ENCODE results near the gene GIGYF2. TPM values are rescaled to one million over a fixed set of nuclear protein-coding genes. Genes with fewer than 3 reads are reported as not detected.

GIGYF2 gene
- total and polyA plus RNA-seq, 3 experiments from 2014 or later: 27.2 to 55.8 (median 54.7) TPM

DNA sequence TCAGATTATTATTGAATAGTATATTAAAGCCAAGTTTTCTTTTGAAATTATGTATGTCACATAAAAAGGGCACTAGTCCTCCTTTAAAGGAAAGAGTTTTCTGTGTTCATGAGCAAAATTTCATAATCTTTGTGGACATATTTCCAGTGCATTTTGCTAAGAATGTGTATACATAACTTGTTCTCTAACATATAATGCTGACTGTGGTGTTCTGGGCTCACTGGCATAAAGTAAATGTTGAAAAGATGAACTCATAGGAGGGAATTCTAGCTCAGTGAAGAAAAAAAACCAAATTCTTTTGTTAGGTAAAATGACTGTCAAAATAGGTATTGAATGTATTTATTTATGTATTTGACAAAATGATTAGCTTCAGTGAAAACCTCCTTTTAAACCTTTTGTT is 73.1 kb downstream of the GIGYF2 start:
- Mint-ChIP-seq H3K27me3 (no peaks in the 10 kb centered on the region), H3K9me3 (no peaks in the 10 kb centered on the region), H3K36me3 (peaks cover 0 to 68% (median 14%) of the 10 kb centered on the region in 3 donors), H3K27ac (peak overlapping the region in 2 of 8 donors; percentile 28 to 56), H3K4me1 (peaks cover 29 to 45% (median 34%) of the 10 kb centered on the region in 3 donors), H3K4me3 (no peak overlapping the region)
- H3K4me3 ChIP-seq (ENCODE audit: low read length): no peak overlapping the region
- no peak overlapping the region for H3K27ac ChIP-seq (ENCODE audit: low read depth, low read length)
- DNase-seq: no peak
- ChIA-PET POLR2A (interaction anchor here (0.8 kb wide), 1 partner anchor 497 kb away, joined by 3 read pairs; no protein-coding TSS in a partner anchor), CTCF (no interaction called here)
- H3K9me3 ChIP-seq (ENCODE audit: low read length): no peaks in the 10 kb centered on the region
- no peaks in the 10 kb centered on the region for H3K27me3 ChIP-seq (ENCODE audit: insufficient read depth, low read length, poor library complexity, severe bottlenecking)
- H3K36me3 ChIP-seq (ENCODE audit: insufficient read depth, low read length): peaks cover 4% of the 10 kb centered on the region
- peaks cover 12% of the 10 kb centered on the region for H3K4me1 ChIP-seq (ENCODE audit: insufficient read depth, low read length)

GRCh38 chr2:232771870-232772269 is 74.7 kb downstream of the GIGYF2 start:
- Mint-ChIP-seq H3K36me3 (peaks cover 0 to 67% (median 6%) of the 10 kb centered on the region in 3 donors), H3K9me3 (no peaks in the 10 kb centered on the region), H3K27me3 (no peaks in the 10 kb centered on the region), H3K4me3 (no peak overlapping the region), H3K27ac (peak overlapping the region in 4 of 8 donors; percentile 4 to 70 (median 52)), H3K4me1 (peaks cover 27 to 45% (median 34%) of the 10 kb centered on the region in 3 donors)
- no peak for DNase-seq
- no peaks in the 10 kb centered on the region for H3K9me3 ChIP-seq (ENCODE audit: low read length)
- H3K27ac ChIP-seq (ENCODE audit: low read depth, low read length): no peak overlapping the region
- no peaks in the 10 kb centered on the region for H3K27me3 ChIP-seq (ENCODE audit: insufficient read depth, low read length, poor library complexity, severe bottlenecking)
- peaks cover 12% of the 10 kb centered on the region for H3K4me1 ChIP-seq (ENCODE audit: insufficient read depth, low read length)
- H3K36me3 ChIP-seq (ENCODE audit: insufficient read depth, low read length): peaks cover 4% of the 10 kb centered on the region
- ChIA-PET POLR2A (no interaction called here), CTCF (no interaction called here)
- no peak overlapping the region for H3K4me3 ChIP-seq (ENCODE audit: low read length)

GRCh38 chr2:232772531-232772930 is 75.4 kb downstream of the GIGYF2 start:
- Histone ChIP-seq H3K27ac (ENCODE audit: low read depth, low read length) (no peak overlapping the region), H3K36me3 (ENCODE audit: insufficient read depth, low read length) (peaks cover 4% of the 10 kb centered on the region), H3K4me1 (ENCODE audit: insufficient read depth, low read length) (peaks cover 12% of the 10 kb centered on the region), H3K9me3 (ENCODE audit: low read length) (no peaks in the 10 kb centered on the region), H3K4me3 (ENCODE audit: low read length) (no peak overlapping the region), H3K27me3 (ENCODE audit: insufficient read depth, low read length, poor library complexity, severe bottlenecking) (no peaks in the 10 kb centered on the region)
- ChIA-PET POLR2A (interaction anchor here (0.7 kb wide), 1 partner anchor 33 kb away, joined by 3 read pairs; no protein-coding TSS in a partner anchor), CTCF (no interaction called here)
- Mint-ChIP-seq H3K9me3 (no peaks in the 10 kb centered on the region), H3K4me3 (peak overlapping the region in 1 of 7 donors; percentile 1), H3K4me1 (peaks cover 27 to 45% (median 34%) of the 10 kb centered on the region in 3 donors), H3K36me3 (peaks cover 0 to 63% (median 6%) of the 10 kb centered on the region in 3 donors), H3K27ac (peak overlapping the region in 5 of 8 donors; percentile 1 to 67 (median 51)), H3K27me3 (no peaks in the 10 kb centered on the region)
- no peak for DNase-seq

DNA sequence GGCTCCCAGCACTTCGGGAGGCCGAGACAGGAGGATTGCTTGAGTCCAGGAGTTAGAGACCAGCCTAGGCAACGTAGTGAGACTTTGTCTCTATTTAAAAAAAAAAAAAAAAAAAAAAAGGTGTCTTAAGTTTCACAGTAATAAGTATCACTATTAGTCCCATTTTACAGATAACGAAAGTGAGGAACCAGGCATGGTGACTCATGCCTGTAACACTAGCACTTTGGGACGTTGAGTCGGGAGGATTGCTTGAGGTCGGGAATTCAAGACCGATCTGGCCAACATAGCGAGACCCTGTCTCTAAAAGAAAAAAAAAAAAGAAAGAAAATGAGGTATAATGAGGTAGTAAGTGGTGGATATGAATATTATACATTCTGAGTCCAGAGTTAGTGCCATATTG is 76.7 kb downstream of the GIGYF2 start:
- Histone ChIP-seq H3K27ac (ENCODE audit: low read depth, low read length) (no peak overlapping the region), H3K27me3 (ENCODE audit: insufficient read depth, low read length, poor library complexity, severe bottlenecking) (no peaks in the 10 kb centered on the region), H3K36me3 (ENCODE audit: insufficient read depth, low read length) (no peaks in the 10 kb centered on the region), H3K4me1 (ENCODE audit: insufficient read depth, low read length) (peaks cover 12% of the 10 kb centered on the region), H3K4me3 (ENCODE audit: low read length) (no peak overlapping the region), H3K9me3 (ENCODE audit: low read length) (no peaks in the 10 kb centered on the region)
- H3K9me3 Mint-ChIP-seq: no peaks in the 10 kb centered on the region
- ChIA-PET CTCF (no interaction called here), POLR2A (no interaction called here)
- no peak overlapping the region for H3K4me3 Mint-ChIP-seq
- H3K27ac Mint-ChIP-seq: peak overlapping the region in 2 of 8 donors; percentile 15 to 39
- peaks cover 30 to 39% (median 34%) of the 10 kb centered on the region in 3 donors for H3K4me1 Mint-ChIP-seq
- no peaks in the 10 kb centered on the region for H3K27me3 Mint-ChIP-seq
- no peak for DNase-seq
- peaks cover 0 to 59% (median 3%) of the 10 kb centered on the region in 3 donors for H3K36me3 Mint-ChIP-seq

DNA sequence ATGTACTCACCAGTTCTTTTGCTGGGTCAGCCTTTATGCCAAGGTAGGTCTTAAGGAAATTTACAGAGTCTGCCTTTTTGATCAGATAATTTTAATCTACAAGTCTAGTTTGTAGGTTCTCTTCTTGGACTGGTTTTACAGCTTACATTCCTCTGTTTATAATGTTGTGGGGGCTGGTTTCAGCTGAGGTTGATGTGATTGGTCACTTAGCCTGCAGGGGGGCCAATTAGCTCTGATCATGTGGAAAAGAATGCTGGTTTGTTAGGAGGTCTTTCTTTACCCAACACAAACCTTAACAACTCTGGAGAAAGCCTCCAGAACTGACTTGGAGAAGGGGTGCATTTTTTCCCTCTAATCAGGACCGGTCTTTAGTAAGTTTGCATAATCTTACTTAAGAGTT is 79.3 kb downstream of the GIGYF2 start, which contains the start of gene KCNJ13:
KCNJ13 (minus strand) TSS at position 131 of the 400 bp plus-strand sequence. CDS start 5,203 bp downstream, outside the sequence.
- peaks cover 12% of the 10 kb centered on the region for H3K4me1 ChIP-seq (ENCODE audit: insufficient read depth, low read length)
- H3K27ac ChIP-seq (ENCODE audit: low read depth, low read length): no peak within 1 kb of the TSS
- DNase-seq: no peak
- ChIA-PET CTCF (no interaction called here), POLR2A (no interaction called here)
- no peaks in the 10 kb centered on the region for H3K27me3 Mint-ChIP-seq
- H3K36me3 Mint-ChIP-seq: peaks cover 0 to 51% (median 0%) of the 10 kb centered on the region in 3 donors
- no peaks in the 10 kb centered on the region for H3K36me3 ChIP-seq (ENCODE audit: insufficient read depth, low read length)
- H3K4me1 Mint-ChIP-seq: peaks cover 18 to 24% (median 24%) of the 10 kb centered on the region in 3 donors
- no peak within 1 kb of the TSS for H3K4me3 Mint-ChIP-seq
- H3K27ac Mint-ChIP-seq: peak within 1 kb of the TSS in 2 of 8 donors; percentile 17 to 47
- no peaks in the 10 kb centered on the region for H3K9me3 ChIP-seq (ENCODE audit: low read length)
- H3K4me3 ChIP-seq (ENCODE audit: low read length): no peak within 1 kb of the TSS
- no peaks in the 10 kb centered on the region for H3K27me3 ChIP-seq (ENCODE audit: insufficient read depth, low read length, poor library complexity, severe bottlenecking)
- H3K9me3 Mint-ChIP-seq: no peaks in the 10 kb centered on the region

DNA sequence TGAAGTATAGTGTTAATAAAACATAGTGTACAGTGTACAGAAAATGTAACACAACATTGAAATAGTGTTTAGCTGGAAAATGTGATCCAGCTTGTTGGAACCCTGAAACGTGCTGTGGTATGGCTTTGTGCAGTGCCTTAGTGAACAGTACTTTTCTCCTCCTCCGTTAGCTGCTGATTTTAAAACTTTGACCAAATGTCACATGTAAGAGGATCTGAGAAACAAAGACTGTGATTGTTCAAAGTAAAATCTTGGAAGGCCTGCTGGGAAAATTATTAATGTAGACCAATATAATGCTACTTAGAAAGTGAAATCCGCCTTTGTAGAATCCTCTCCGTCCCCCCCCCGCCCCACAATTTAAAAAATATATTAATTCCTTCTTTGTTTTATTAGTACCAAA is 80.1 kb downstream of the GIGYF2 start:
- peaks cover 17 to 22% (median 18%) of the 10 kb centered on the region in 3 donors for H3K4me1 Mint-ChIP-seq
- H3K27ac Mint-ChIP-seq: no peak overlapping the region
- no peaks in the 10 kb centered on the region for H3K9me3 Mint-ChIP-seq
- Histone ChIP-seq H3K9me3 (ENCODE audit: low read length) (no peaks in the 10 kb centered on the region), H3K36me3 (ENCODE audit: insufficient read depth, low read length) (no peaks in the 10 kb centered on the region), H3K27ac (ENCODE audit: low read depth, low read length) (no peak overlapping the region), H3K4me1 (ENCODE audit: insufficient read depth, low read length) (peaks cover 6% of the 10 kb centered on the region), H3K27me3 (ENCODE audit: insufficient read depth, low read length, poor library complexity, severe bottlenecking) (no peaks in the 10 kb centered on the region), H3K4me3 (ENCODE audit: low read length) (no peak overlapping the region)
- H3K4me3 Mint-ChIP-seq: no peak overlapping the region
- no peak for DNase-seq
- no peaks in the 10 kb centered on the region for H3K27me3 Mint-ChIP-seq
- CTCF ChIA-PET: no interaction called here
- POLR2A ChIA-PET: no interaction called here
- H3K36me3 Mint-ChIP-seq: peaks cover 0 to 52% (median 0%) of the 10 kb centered on the region in 3 donors

GRCh38 chr2:232779465-232779864 is 82.3 kb downstream of the GIGYF2 start:
- no peaks in the 10 kb centered on the region for H3K27me3 ChIP-seq (ENCODE audit: insufficient read depth, low read length, poor library complexity, severe bottlenecking)
- no peaks in the 10 kb centered on the region for H3K9me3 ChIP-seq (ENCODE audit: low read length)
- H3K27me3 Mint-ChIP-seq: no peaks in the 10 kb centered on the region
- H3K36me3 ChIP-seq (ENCODE audit: insufficient read depth, low read length): no peaks in the 10 kb centered on the region
- no peak for DNase-seq
- H3K36me3 Mint-ChIP-seq: peaks cover 0 to 53% (median 6%) of the 10 kb centered on the region in 3 donors
- H3K27ac ChIP-seq (ENCODE audit: low read depth, low read length): no peak overlapping the region
- ChIA-PET CTCF (no interaction called here), POLR2A (no interaction called here)
- no peak overlapping the region for H3K4me3 ChIP-seq (ENCODE audit: low read length)
- H3K27ac Mint-ChIP-seq: peak overlapping the region in 3 of 8 donors; percentile 17 to 85 (median 34)
- peaks cover 4 to 7% (median 6%) of the 10 kb centered on the region in 3 donors for H3K4me1 Mint-ChIP-seq
- no peaks in the 10 kb centered on the region for H3K4me1 ChIP-seq (ENCODE audit: insufficient read depth, low read length)
- no peaks in the 10 kb centered on the region for H3K9me3 Mint-ChIP-seq
- H3K4me3 Mint-ChIP-seq: no peak overlapping the region

GRCh38 chr2:232779934-232780333 is 82.8 kb downstream of the GIGYF2 start:
- no peak overlapping the region for H3K27ac Mint-ChIP-seq
- no peaks in the 10 kb centered on the region for H3K27me3 Mint-ChIP-seq
- Histone ChIP-seq H3K27ac (ENCODE audit: low read depth, low read length) (no peak overlapping the region), H3K9me3 (ENCODE audit: low read length) (no peaks in the 10 kb centered on the region), H3K4me1 (ENCODE audit: insufficient read depth, low read length) (no peaks in the 10 kb centered on the region), H3K36me3 (ENCODE audit: insufficient read depth, low read length) (no peaks in the 10 kb centered on the region), H3K4me3 (ENCODE audit: low read length) (no peak overlapping the region), H3K27me3 (ENCODE audit: insufficient read depth, low read length, poor library complexity, severe bottlenecking) (no peaks in the 10 kb centered on the region)
- ChIA-PET POLR2A (no interaction called here), CTCF (no interaction called here)
- H3K9me3 Mint-ChIP-seq: no peaks in the 10 kb centered on the region
- no peak for DNase-seq
- H3K4me3 Mint-ChIP-seq: no peak overlapping the region
- peaks cover 0 to 55% (median 6%) of the 10 kb centered on the region in 3 donors for H3K36me3 Mint-ChIP-seq
- H3K4me1 Mint-ChIP-seq: peaks cover 4 to 7% (median 6%) of the 10 kb centered on the region in 3 donors

Data from CD8-positive, alpha-beta memory T cell (primary cell).